Stimulated activated naive CD8-positive, alpha-beta T cell treated with anti-CD3 and anti-CD28 coated beads, Interleukin-15, Interleukin-2, amounts not matched to agents 100 ng/mL and 50 ng/mL, for 24 hours (primary cell): ENCODE measurements around the gene SFT2D1.
"Not testable (repeated sequence)": the region's sequence is repeated elsewhere in the genome, so short reads cannot be mapped to it uniquely, and the experiment has no call there.

Source experiments
- H3K27ac Mint-ChIP-seq: one replicate; pipeline ENCODE4 v1.8.0; 2021; ENCODE audit warnings: mild to moderate bottlenecking, mixed read lengths
- H3K27me3 Mint-ChIP-seq: one replicate; pipeline ENCODE4 v1.8.0; 2021; ENCODE audit warnings: mixed read lengths
- H3K36me3 Mint-ChIP-seq: one replicate; pipeline ENCODE4 v1.8.0; 2021; ENCODE audit warnings: low read depth, mixed read lengths
- H3K4me1 Mint-ChIP-seq: one replicate; pipeline ENCODE4 v1.8.0; 2021; ENCODE audit warnings: low read depth, mixed read lengths
- H3K4me3 Mint-ChIP-seq: one replicate; pipeline ENCODE4 v1.8.0; 2021; ENCODE audit warnings: mild to moderate bottlenecking, mixed read lengths
- H3K9me3 Mint-ChIP-seq: one replicate; pipeline ENCODE4 v1.8.0; 2021; ENCODE audit warnings: mixed read lengths

The SFT2D1 gene

DNA sequence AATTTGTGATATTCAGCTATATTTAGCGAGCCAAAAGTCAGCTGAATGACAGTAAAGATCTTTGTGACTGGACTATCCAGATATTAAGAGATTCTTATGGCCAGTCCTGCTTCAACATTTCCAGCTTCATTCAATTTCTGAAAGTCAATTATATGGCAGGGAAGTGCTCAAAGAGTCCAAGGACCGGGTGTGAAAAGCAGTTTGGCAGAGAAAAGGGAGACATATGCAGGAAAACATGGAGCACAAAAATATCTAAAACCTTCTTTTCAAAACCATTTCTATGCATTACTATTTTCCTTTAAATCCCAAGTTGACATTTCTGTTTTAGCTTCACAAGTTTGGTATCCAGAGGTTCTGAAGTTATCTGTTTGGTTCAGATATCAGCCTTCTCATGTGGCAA lies 35.4 kb upstream of the SFT2D1 start:
- H3K9me3 Mint-ChIP-seq: no peaks in the 10 kb centered on the region
- H3K4me1 Mint-ChIP-seq: peaks cover 16% of the 10 kb centered on the region
- no peaks in the 10 kb centered on the region for H3K27me3 Mint-ChIP-seq
- H3K36me3 Mint-ChIP-seq: no peaks in the 10 kb centered on the region
- H3K27ac Mint-ChIP-seq: no peak overlapping the region
- H3K4me3 Mint-ChIP-seq: no peak overlapping the region

DNA sequence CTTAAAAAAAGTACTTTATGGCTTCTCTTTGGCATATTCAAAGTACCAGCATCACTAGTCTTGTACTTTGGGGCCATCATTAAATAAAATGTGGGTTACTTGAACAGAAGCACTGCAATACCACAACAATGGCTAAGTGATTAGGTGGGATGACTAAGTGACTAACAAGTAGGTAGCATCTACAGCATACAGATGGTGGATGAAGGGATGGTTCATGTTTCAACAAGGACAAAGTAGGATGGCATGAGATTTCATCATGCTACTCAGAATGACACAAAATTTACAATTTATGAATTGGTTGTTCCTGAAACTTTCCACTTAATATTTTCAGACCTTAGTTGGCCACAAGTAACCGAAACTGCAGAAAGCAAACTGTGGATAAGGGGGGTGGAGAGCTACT lies 32.7 kb upstream of the SFT2D1 start:
- peaks cover 6% of the 10 kb centered on the region for H3K4me1 Mint-ChIP-seq
- H3K36me3 Mint-ChIP-seq: no peaks in the 10 kb centered on the region
- no peaks in the 10 kb centered on the region for H3K9me3 Mint-ChIP-seq

DNA sequence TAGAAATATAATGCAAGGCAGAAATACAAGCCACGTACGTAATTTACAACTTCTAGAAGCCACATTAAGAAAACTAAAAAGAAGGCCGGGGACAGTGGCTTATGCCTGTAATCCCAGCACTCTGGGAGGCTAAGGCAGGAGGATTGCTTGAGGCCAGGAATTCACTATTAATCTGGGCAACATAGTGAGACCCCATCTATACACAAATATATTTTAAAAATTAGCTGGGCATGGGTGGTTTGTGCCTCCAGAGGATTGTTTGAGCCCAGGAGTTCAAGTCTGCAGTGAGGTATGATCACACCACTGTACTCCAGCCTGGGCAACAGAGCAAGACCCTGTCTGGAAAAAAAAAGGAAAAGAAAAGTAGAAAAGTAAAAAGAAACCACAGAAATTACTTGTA lies 28.1 kb upstream of the SFT2D1 start:
- Mint-ChIP-seq H3K4me1 (peaks cover 6% of the 10 kb centered on the region), H3K27ac (no peak overlapping the region), H3K27me3 (no peaks in the 10 kb centered on the region)

More for the DNA sequence above, 32.7 kb upstream of the SFT2D1 start:
- Mint-ChIP-seq H3K27ac (no peak overlapping the region), H3K27me3 (no peaks in the 10 kb centered on the region), H3K4me3 (no peak overlapping the region)

GRCh38 chr6:166369782-166370181 lies 27.4 kb upstream of the SFT2D1 start:
- Mint-ChIP-seq H3K36me3 (peaks cover 13% of the 10 kb centered on the region), H3K27me3 (no peaks in the 10 kb centered on the region), H3K4me1 (peaks cover under 1% of the 10 kb centered on the region), H3K27ac (no peak overlapping the region), H3K4me3 (no peak overlapping the region), H3K9me3 (no peaks in the 10 kb centered on the region)

More for the DNA sequence above, 28.1 kb upstream of the SFT2D1 start:
- Mint-ChIP-seq H3K4me3 (no peak overlapping the region), H3K9me3 (no peaks in the 10 kb centered on the region), H3K36me3 (peaks cover 10% of the 10 kb centered on the region)

DNA sequence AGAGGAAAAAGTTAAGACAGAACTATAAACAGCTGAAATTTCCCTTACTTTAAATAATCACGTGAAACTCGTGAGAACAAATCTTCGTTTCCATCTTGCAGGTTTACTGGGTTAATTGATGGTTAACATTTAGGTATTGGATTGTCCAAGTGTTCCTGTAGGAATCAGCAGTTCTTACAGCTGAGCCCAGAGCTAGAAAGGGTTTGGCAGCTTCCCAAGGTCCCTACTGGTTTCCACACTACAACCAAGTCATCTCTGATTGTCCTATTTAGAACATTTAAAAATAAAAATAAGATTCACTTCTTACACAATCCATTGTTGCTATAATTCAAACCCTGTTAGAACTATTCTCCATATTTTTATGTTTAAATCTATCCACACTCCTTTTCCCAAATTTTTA lies 24.6 kb upstream of the SFT2D1 start:
- Mint-ChIP-seq H3K27ac (no peak overlapping the region), H3K36me3 (peaks cover 19% of the 10 kb centered on the region), H3K4me3 (no peak overlapping the region), H3K9me3 (no peaks in the 10 kb centered on the region), H3K27me3 (no peaks in the 10 kb centered on the region), H3K4me1 (no peaks in the 10 kb centered on the region)

GRCh38 chr6:166365806-166366205 lies 23.5 kb upstream of the SFT2D1 start:
- peaks cover 19% of the 10 kb centered on the region for H3K36me3 Mint-ChIP-seq
- H3K4me1 Mint-ChIP-seq: no peaks in the 10 kb centered on the region
- H3K27ac Mint-ChIP-seq: no peak overlapping the region

GRCh38 chr6:166365221-166365620 lies 22.9 kb upstream of the SFT2D1 start:
- no peak overlapping the region for H3K4me3 Mint-ChIP-seq
- H3K36me3 Mint-ChIP-seq: peaks cover 19% of the 10 kb centered on the region
- no peaks in the 10 kb centered on the region for H3K4me1 Mint-ChIP-seq
- no peak overlapping the region for H3K27ac Mint-ChIP-seq
- H3K9me3 Mint-ChIP-seq: no peaks in the 10 kb centered on the region
- no peaks in the 10 kb centered on the region for H3K27me3 Mint-ChIP-seq

More at GRCh38 chr6:166365806-166366205, 23.5 kb upstream of the SFT2D1 start:
- no peaks in the 10 kb centered on the region for H3K9me3 Mint-ChIP-seq
- H3K4me3 Mint-ChIP-seq: no peak overlapping the region
- no peaks in the 10 kb centered on the region for H3K27me3 Mint-ChIP-seq

GRCh38 chr6:166364456-166364855 lies 22.1 kb upstream of the SFT2D1 start:
- no peaks in the 10 kb centered on the region for H3K9me3 Mint-ChIP-seq
- peaks cover under 1% of the 10 kb centered on the region for H3K27me3 Mint-ChIP-seq
- peaks cover 19% of the 10 kb centered on the region for H3K36me3 Mint-ChIP-seq
- no peak overlapping the region for H3K27ac Mint-ChIP-seq
- no peaks in the 10 kb centered on the region for H3K4me1 Mint-ChIP-seq
- H3K4me3 Mint-ChIP-seq: no peak overlapping the region

- H3K4me1 Mint-ChIP-seq, H3K27ac Mint-ChIP-seq: not testable (repeated sequence)
Measured at GRCh38 chr6:166362427-166362826, 20.1 kb upstream of the SFT2D1 start.

GRCh38 chr6:166361077-166361429 lies 18.7 kb upstream of the SFT2D1 start:
- H3K36me3 Mint-ChIP-seq: peaks cover 14% of the 10 kb centered on the region
- no peaks in the 10 kb centered on the region for H3K9me3 Mint-ChIP-seq
- H3K27me3 Mint-ChIP-seq: peaks cover 19% of the 10 kb centered on the region
- no peaks in the 10 kb centered on the region for H3K4me1 Mint-ChIP-seq
- H3K27ac Mint-ChIP-seq: no peak overlapping the region
- no peak overlapping the region for H3K4me3 Mint-ChIP-seq

More at GRCh38 chr6:166362427-166362826, 20.1 kb upstream of the SFT2D1 start:
- not testable (repeated sequence) for H3K9me3 Mint-ChIP-seq, H3K4me3 Mint-ChIP-seq
- Mint-ChIP-seq H3K27me3 (peaks cover 13% of the 10 kb centered on the region), H3K36me3 (peaks cover 14% of the 10 kb centered on the region)

- Mint-ChIP-seq H3K36me3 (peaks cover 9% of the 10 kb centered on the region), H3K4me3 (no peak overlapping the region), H3K4me1 (no peaks in the 10 kb centered on the region), H3K9me3 (no peaks in the 10 kb centered on the region), H3K27ac (no peak overlapping the region), H3K27me3 (peaks cover 20% of the 10 kb centered on the region)
Measured at GRCh38 chr6:166360243-166361076, 18.1 kb upstream of the SFT2D1 start.

GRCh38 chr6:166355552-166355951 lies 13.2 kb upstream of the SFT2D1 start:
- Mint-ChIP-seq H3K4me1 (no peaks in the 10 kb centered on the region), H3K9me3 (peaks cover 8% of the 10 kb centered on the region), H3K4me3 (no peak overlapping the region), H3K27me3 (peaks cover 32% of the 10 kb centered on the region), H3K36me3 (peaks cover 5% of the 10 kb centered on the region), H3K27ac (no peak overlapping the region)

GRCh38 chr6:166354965-166355364 lies 12.6 kb upstream of the SFT2D1 start:
- H3K9me3 Mint-ChIP-seq: peaks cover 8% of the 10 kb centered on the region
- peaks cover 5% of the 10 kb centered on the region for H3K36me3 Mint-ChIP-seq
- no peaks in the 10 kb centered on the region for H3K4me1 Mint-ChIP-seq
- no peak overlapping the region for H3K4me3 Mint-ChIP-seq
- no peak overlapping the region for H3K27ac Mint-ChIP-seq
- H3K27me3 Mint-ChIP-seq: peaks cover 34% of the 10 kb centered on the region

- Mint-ChIP-seq H3K36me3 (peaks cover 5% of the 10 kb centered on the region), H3K4me3 (no peak overlapping the region), H3K27me3 (peaks cover 31% of the 10 kb centered on the region), H3K9me3 (peaks cover 15% of the 10 kb centered on the region), H3K4me1 (peaks cover 3% of the 10 kb centered on the region), H3K27ac (no peak overlapping the region)
Measured at GRCh38 chr6:166354143-166354542, 11.8 kb upstream of the SFT2D1 start.

DNA sequence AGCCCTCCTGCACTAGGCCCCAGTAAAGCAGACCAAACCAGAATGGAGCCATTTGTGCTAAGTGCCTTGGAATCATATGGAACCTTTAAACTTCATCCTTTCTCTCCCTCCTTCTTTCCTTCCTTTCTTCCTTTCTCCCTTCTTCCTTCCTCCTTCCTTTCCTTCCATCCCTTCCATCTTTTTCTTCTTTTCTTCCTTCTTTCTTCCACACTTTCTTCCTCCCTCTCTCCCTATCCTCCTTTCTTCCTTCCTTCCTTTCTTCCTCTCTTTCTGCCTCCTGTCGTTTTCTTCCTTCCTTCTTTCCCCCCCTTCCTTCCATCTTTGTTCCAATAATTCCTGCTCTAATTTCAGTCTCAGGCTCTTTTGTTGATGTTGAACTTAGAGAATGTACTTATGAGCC lies 11.2 kb upstream of the SFT2D1 start:
- peaks cover 29% of the 10 kb centered on the region for H3K27me3 Mint-ChIP-seq
- peaks cover 17% of the 10 kb centered on the region for H3K9me3 Mint-ChIP-seq
- H3K4me3 Mint-ChIP-seq: no peak overlapping the region
- peaks cover 7% of the 10 kb centered on the region for H3K4me1 Mint-ChIP-seq
- no peak overlapping the region for H3K27ac Mint-ChIP-seq
- H3K36me3 Mint-ChIP-seq: peaks cover 5% of the 10 kb centered on the region

- Mint-ChIP-seq H3K9me3 (peaks cover 17% of the 10 kb centered on the region), H3K4me1 (peaks cover 13% of the 10 kb centered on the region), H3K36me3 (peaks cover 5% of the 10 kb centered on the region), H3K4me3 (no peak overlapping the region), H3K27ac (no peak overlapping the region), H3K27me3 (peaks cover 23% of the 10 kb centered on the region)
Measured at GRCh38 chr6:166352923-166353322, 10.6 kb upstream of the SFT2D1 start.
